Measurements from ENCODE around the gene RTEL1. TPM values are rescaled to one million over a fixed set of nuclear protein-coding genes. Genes with fewer than 3 reads are reported as not detected.

Gene RTEL1
- total and polyA plus RNA-seq, 9 of the 15 experiments (the other 6 are each of a cell fraction or from before 2014, with no cell fraction given): 0.36 to 61.0 (median 17.9) TPM

GRCh38 chr20:63660622-63661021, 2.5 kb downstream of the RTEL1 start (continued):
- TF ChIP-seq XRCC5 (IDR thresholded peaks at IDR 0.05; ENCODE audit: low read depth, low read length) (no peak), ELF1 (tag; IDR thresholded peaks at IDR 0.05) (no peak), SMAD3 (CRISPR knock-in tag; conservative IDR thresholded peaks at IDR 0.05) (no peak), PTRF (tag; IDR thresholded peaks at IDR 0.05) (no peak), MCM3 (IDR thresholded peaks at IDR 0.05) (no peak)
- TF ChIP-seq, protein P1, sequence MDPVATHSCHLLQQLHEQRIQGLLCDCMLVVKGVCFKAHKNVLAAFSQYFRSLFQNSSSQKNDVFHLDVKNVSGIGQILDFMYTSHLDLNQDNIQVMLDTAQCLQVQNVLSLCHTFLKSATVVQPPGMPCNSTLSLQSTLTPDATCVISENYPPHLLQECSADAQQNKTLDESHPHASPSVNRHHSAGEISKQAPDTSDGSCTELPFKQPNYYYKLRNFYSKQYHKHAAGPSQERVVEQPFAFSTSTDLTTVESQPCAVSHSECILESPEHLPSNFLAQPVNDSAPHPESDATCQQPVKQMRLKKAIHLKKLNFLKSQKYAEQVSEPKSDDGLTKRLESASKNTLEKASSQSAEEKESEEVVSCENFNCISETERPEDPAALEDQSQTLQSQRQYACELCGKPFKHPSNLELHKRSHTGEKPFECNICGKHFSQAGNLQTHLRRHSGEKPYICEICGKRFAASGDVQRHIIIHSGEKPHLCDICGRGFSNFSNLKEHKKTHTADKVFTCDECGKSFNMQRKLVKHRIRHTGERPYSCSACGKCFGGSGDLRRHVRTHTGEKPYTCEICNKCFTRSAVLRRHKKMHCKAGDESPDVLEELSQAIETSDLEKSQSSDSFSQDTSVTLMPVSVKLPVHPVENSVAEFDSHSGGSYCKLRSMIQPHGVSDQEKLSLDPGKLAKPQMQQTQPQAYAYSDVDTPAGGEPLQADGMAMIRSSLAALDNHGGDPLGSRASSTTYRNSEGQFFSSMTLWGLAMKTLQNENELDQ (CRISPR knock-in tag; IDR thresholded peaks at IDR 0.05; ENCODE audit: borderline replicate concordance): no peak

DNA sequence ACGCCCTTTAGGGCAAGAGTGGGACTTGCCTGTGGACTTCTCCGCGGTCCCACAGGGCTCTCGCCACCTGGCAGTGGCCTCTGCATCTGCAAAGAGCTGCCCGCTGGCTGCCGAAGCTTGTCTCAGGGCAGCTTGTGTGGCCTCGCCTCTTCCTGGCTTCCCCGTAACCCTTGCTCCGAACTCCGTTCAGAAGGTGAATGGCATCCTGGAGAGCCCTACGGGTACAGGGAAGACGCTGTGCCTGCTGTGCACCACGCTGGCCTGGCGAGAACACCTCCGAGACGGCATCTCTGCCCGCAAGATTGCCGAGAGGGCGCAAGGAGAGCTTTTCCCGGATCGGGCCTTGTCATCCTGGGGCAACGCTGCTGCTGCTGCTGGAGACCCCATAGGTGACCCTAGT, 3.0 kb downstream of the RTEL1 start:
- H3K27me3 ChIP-seq (ENCODE audit: control insufficient read depth in 2 of 2, insufficient read depth in 2 of 2, low read length in 2 of 2): no peaks in the 10 kb centered on the region
- ChIA-PET CTCF (ENCODE audit: low intra/inter-chr PET ratio) (no interaction called here), POLR2A (interaction anchor here (1.7 kb wide), 1 partner anchor 12 kb away, joined by 3 read pairs; no protein-coding TSS in a partner anchor)
- DNase-seq (ENCODE audit: extremely low read depth in 1 of 4, low spot score in 3 of 4) (no peak), ATAC-seq (no peak), FAIRE-seq (no peak)
- WGBS (ENCODE audit: insufficient coverage, low coverage, missing lambda C conversion rate): 93% methylated on average over 21 of the region's 22 CpGs
- H3K4me3 ChIP-seq: no peak overlapping the region
- in situ Hi-C loops (cut with MboI): no loop called here
- peak overlapping the region in 1 of 2 experiments; percentile 14; a peak in 1 of 4 replicates for H3K9ac ChIP-seq (ENCODE audit: insufficient read depth in 1 of 2, low read depth in 2 of 2, low read length in 2 of 2)
- intact Hi-C loops (cut with micrococcal nuclease): no loop called here
- H3K4me1 ChIP-seq (replicated peaks in 1 of 2; ENCODE audit: control insufficient read depth in 2 of 2, insufficient read depth in 2 of 2, low read length in 2 of 2): peaks cover 18 to 55% of the 10 kb centered on the region in 2 experiments
- H3K9me3 ChIP-seq (replicated peaks; ENCODE audit: control insufficient read depth, insufficient read depth, low read depth, low read length): no peaks in the 10 kb centered on the region
- peaks cover 25% of the 10 kb centered on the region for H3K79me2 ChIP-seq (ENCODE audit: control insufficient read depth, insufficient read depth, low read length)
- no peak overlapping the region for H3K4me2 ChIP-seq (ENCODE audit: insufficient read depth, low read length)
- H3K27ac ChIP-seq (ENCODE audit: extremely low read depth, low read depth, low read length): no peak overlapping the region
- peaks cover 3% of the 10 kb centered on the region for H3K9me1 ChIP-seq (ENCODE audit: control insufficient read depth, insufficient read depth, low read length)
- H3K36me3 ChIP-seq (ENCODE audit: control insufficient read depth, insufficient read depth, low read length): peaks cover 64% of the 10 kb centered on the region; the same call in 2 of the 3 replicates
- no peaks in the 10 kb centered on the region for H4K20me1 ChIP-seq (replicated peaks; ENCODE audit: control insufficient read depth, insufficient read depth, low read length)
- BruUV-seq (replicated peaks): no TSS peak
- no peak overlapping the region for H2AFZ ChIP-seq (ENCODE audit: low read depth, low read length)
- TF ChIP-seq ZBTB34 (CRISPR knock-in tag; IDR thresholded peaks at IDR 0.05) (no peak), NFYB (IDR thresholded peaks at IDR 0.05; ENCODE audit: extremely low read depth, insufficient read length) (no peak), ZNF184 (CRISPR knock-in tag; IDR thresholded peaks at IDR 0.05) (no peak), CSDE1 (IDR thresholded peaks at IDR 0.05) (no peak), HDGF (IDR thresholded peaks at IDR 0.05) (no peak), RUNX1 (IDR thresholded peaks at IDR 0.05; ENCODE audit: low read depth) (no peak), YY1 (IDR thresholded peaks at IDR 0.05; ENCODE audit: borderline replicate concordance in 1 of 3, control insufficient read depth in 1 of 3, extremely low read depth in 1 of 3, insufficient read depth in 3 of 3, insufficient read length in 1 of 3, insufficient replicate concordance in 2 of 3, low read depth in 1 of 3, low read length in 2 of 3) (no peak), CBX1 (IDR thresholded peaks at IDR 0.05; ENCODE audit: low read depth) (no peak), ZNF121 (CRISPR knock-in tag; conservative IDR thresholded peaks at IDR 0.05) (no peak)
